ENCODE results near the gene CDKN2A.

CDKN2A gene

GRCh38 chr9:21945606-21946005, 48.6 kb downstream of the CDKN2A start:
- Histone ChIP-seq H3K4me3 (ENCODE audit: low read length, poor library complexity, severe bottlenecking) (no peak overlapping the region), H3K27me3 (ENCODE audit: insufficient read depth, low read length, poor library complexity, severe bottlenecking) (no peaks in the 10 kb centered on the region), H3F3A (ENCODE audit: low read depth) (no peaks in the 10 kb centered on the region), H3K4me1 (ENCODE audit: insufficient read depth, low read length, poor library complexity, severe bottlenecking) (no peaks in the 10 kb centered on the region), H4K20me1 (ENCODE audit: insufficient read depth, low read length, poor library complexity, severe bottlenecking) (no peaks in the 10 kb centered on the region), H3K9ac (ENCODE audit: low read depth, low read length, poor library complexity, severe bottlenecking) (no peak overlapping the region), H2AFZ (ENCODE audit: low read length) (no peak overlapping the region), H3K36me3 (ENCODE audit: insufficient read depth, low read length) (no peaks in the 10 kb centered on the region), H3K79me2 (ENCODE audit: insufficient read depth, low read length) (no peaks in the 10 kb centered on the region), H3K9me2 (replicated peaks; ENCODE audit: low read depth, low read length) (no peaks in the 10 kb centered on the region), H3K9me3 (ENCODE audit: insufficient read depth, low read depth, low read length) (no peaks in the 10 kb centered on the region), H3K4me2 (ENCODE audit: low read depth, low read length, poor library complexity, severe bottlenecking) (no peak overlapping the region)
- TF ChIP-seq, protein P1, sequence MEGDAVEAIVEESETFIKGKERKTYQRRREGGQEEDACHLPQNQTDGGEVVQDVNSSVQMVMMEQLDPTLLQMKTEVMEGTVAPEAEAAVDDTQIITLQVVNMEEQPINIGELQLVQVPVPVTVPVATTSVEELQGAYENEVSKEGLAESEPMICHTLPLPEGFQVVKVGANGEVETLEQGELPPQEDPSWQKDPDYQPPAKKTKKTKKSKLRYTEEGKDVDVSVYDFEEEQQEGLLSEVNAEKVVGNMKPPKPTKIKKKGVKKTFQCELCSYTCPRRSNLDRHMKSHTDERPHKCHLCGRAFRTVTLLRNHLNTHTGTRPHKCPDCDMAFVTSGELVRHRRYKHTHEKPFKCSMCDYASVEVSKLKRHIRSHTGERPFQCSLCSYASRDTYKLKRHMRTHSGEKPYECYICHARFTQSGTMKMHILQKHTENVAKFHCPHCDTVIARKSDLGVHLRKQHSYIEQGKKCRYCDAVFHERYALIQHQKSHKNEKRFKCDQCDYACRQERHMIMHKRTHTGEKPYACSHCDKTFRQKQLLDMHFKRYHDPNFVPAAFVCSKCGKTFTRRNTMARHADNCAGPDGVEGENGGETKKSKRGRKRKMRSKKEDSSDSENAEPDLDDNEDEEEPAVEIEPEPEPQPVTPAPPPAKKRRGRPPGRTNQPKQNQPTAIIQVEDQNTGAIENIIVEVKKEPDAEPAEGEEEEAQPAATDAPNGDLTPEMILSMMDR (conservative IDR thresholded peaks at IDR 0.05; ENCODE audit: low read length): no peak
- TF ChIP-seq EZH2phosphoT487 (IDR thresholded peaks at IDR 0.05; ENCODE audit: borderline replicate concordance): no peak

- Histone ChIP-seq H2AFZ (ENCODE audit: low read length) (no peak overlapping the region), H3K4me2 (ENCODE audit: low read depth, low read length, poor library complexity, severe bottlenecking) (no peak overlapping the region), H3K27me3 (ENCODE audit: insufficient read depth, low read length, poor library complexity, severe bottlenecking) (no peaks in the 10 kb centered on the region), H4K20me1 (ENCODE audit: insufficient read depth, low read length, poor library complexity, severe bottlenecking) (no peaks in the 10 kb centered on the region), H3K9me3 (ENCODE audit: insufficient read depth, low read depth, low read length) (no peaks in the 10 kb centered on the region), H3K4me1 (ENCODE audit: insufficient read depth, low read length, poor library complexity, severe bottlenecking) (no peaks in the 10 kb centered on the region), H3F3A (ENCODE audit: low read depth) (no peaks in the 10 kb centered on the region), H3K4me3 (ENCODE audit: low read length, poor library complexity, severe bottlenecking) (no peak overlapping the region), H3K36me3 (ENCODE audit: insufficient read depth, low read length) (no peaks in the 10 kb centered on the region), H3K79me2 (ENCODE audit: insufficient read depth, low read length) (no peaks in the 10 kb centered on the region), H3K9ac (ENCODE audit: low read depth, low read length, poor library complexity, severe bottlenecking) (no peak overlapping the region), H3K9me2 (replicated peaks; ENCODE audit: low read depth, low read length) (no peaks in the 10 kb centered on the region)
- no peak for TF ChIP-seq EZH2phosphoT487 (IDR thresholded peaks at IDR 0.05; ENCODE audit: borderline replicate concordance)
- TF ChIP-seq, protein P1 (conservative IDR thresholded peaks at IDR 0.05; ENCODE audit: low read length): no peak
These were observed 50.7 kb downstream of the CDKN2A start for GRCh38 chr9:21943464-21943863.

DNA sequence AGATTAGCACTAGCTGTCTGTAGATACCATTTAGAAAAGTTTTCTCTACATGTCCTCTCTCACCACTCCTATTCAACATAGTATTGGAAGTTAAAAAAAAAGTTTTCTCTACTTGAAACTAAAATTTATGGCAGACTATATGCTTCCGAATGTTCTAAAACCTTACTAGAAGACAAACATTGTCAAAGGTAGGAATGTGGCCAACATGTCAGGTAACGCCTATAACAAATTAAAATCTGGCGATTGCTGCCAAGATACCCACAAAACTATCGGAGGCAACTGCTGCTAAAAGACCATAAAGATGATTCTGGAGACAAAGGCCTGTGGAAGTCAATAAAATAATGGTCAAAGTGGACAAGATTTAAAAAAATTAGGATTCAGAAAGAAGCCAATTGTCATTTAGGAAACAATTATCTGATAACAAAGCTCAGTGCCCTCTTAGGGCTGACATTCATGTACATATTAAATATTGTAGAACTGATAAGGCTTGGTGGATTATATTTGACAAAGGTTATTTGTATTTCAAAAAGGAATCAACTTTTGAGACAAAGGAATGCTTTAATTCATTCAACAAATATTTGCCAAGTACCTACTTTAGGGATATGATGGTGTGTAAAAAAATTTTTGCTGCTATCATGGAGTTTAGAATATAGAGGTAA, 52.7 kb downstream of the CDKN2A start:
- Histone ChIP-seq H3F3A (ENCODE audit: low read depth) (no peaks in the 10 kb centered on the region), H3K4me2 (ENCODE audit: low read depth, low read length, poor library complexity, severe bottlenecking) (no peak overlapping the region), H2AFZ (ENCODE audit: low read length) (no peak overlapping the region), H3K9me3 (ENCODE audit: insufficient read depth, low read depth, low read length) (no peaks in the 10 kb centered on the region), H3K79me2 (ENCODE audit: insufficient read depth, low read length) (no peaks in the 10 kb centered on the region), H3K27me3 (ENCODE audit: insufficient read depth, low read length, poor library complexity, severe bottlenecking) (no peaks in the 10 kb centered on the region), H3K9ac (ENCODE audit: low read depth, low read length, poor library complexity, severe bottlenecking) (no peak overlapping the region), H3K9me2 (replicated peaks; ENCODE audit: low read depth, low read length) (no peaks in the 10 kb centered on the region), H3K36me3 (ENCODE audit: insufficient read depth, low read length) (no peaks in the 10 kb centered on the region), H4K20me1 (ENCODE audit: insufficient read depth, low read length, poor library complexity, severe bottlenecking) (no peaks in the 10 kb centered on the region), H3K4me3 (ENCODE audit: low read length, poor library complexity, severe bottlenecking) (no peak overlapping the region), H3K4me1 (ENCODE audit: insufficient read depth, low read length, poor library complexity, severe bottlenecking) (no peaks in the 10 kb centered on the region)
- no peak for TF ChIP-seq EZH2phosphoT487 (IDR thresholded peaks at IDR 0.05; ENCODE audit: borderline replicate concordance)
- TF ChIP-seq, protein P1 (conservative IDR thresholded peaks at IDR 0.05; ENCODE audit: low read length): no peak

Measured in Loucy (cell line).